Vagina (tissue), 2 donors: ENCODE results near the gene FCRL6.

ENCODE experiments used
- POLR2A ChIP-seq, 2 donors: fragments of 450-650 bp; IDR thresholded peaks; one replicate each; pipeline ENCODE4 v1.6.1; 2017; ENCODE audit warnings: antibody characterized with exemption in 2 of 2, mild to moderate bottlenecking in 2 of 2, moderate library complexity in 2 of 2
- POLR2AphosphoS5 ChIP-seq, 2 donors: sonication (generic); formaldehyde crosslinking; IDR thresholded peaks; one replicate each; pipeline ENCODE4 v1.9.0; 2017; ENCODE audit warnings: antibody characterized with exemption in 2 of 2, mild to moderate bottlenecking in 2 of 2, low read depth in 1 of 2; ENCODE audit not compliant: insufficient read depth in 1 of 2
- TF ChIP-seq, protein P1 (sequence below), 3 experiments: fragments of 450-650 bp in 2 of 3; fragments of 200-600 bp in 1 of 3; sonication (generic) in 1 of 3; IDR thresholded peaks; one replicate each; pipeline ENCODE4 v1.5.1; 2017 to 2019; ENCODE audit warnings: antibody characterized with exemption in 3 of 3, mild to moderate bottlenecking in 2 of 3, moderate library complexity in 2 of 3

- no peak for TF ChIP-seq POLR2A (IDR thresholded peaks at IDR 0.05)
- TF ChIP-seq, protein P1, sequence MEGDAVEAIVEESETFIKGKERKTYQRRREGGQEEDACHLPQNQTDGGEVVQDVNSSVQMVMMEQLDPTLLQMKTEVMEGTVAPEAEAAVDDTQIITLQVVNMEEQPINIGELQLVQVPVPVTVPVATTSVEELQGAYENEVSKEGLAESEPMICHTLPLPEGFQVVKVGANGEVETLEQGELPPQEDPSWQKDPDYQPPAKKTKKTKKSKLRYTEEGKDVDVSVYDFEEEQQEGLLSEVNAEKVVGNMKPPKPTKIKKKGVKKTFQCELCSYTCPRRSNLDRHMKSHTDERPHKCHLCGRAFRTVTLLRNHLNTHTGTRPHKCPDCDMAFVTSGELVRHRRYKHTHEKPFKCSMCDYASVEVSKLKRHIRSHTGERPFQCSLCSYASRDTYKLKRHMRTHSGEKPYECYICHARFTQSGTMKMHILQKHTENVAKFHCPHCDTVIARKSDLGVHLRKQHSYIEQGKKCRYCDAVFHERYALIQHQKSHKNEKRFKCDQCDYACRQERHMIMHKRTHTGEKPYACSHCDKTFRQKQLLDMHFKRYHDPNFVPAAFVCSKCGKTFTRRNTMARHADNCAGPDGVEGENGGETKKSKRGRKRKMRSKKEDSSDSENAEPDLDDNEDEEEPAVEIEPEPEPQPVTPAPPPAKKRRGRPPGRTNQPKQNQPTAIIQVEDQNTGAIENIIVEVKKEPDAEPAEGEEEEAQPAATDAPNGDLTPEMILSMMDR (IDR thresholded peaks at IDR 0.05), result no peak
- no peak for TF ChIP-seq POLR2AphosphoS5 (IDR thresholded peaks at IDR 0.05; ENCODE audit: insufficient read depth in 1 of 2, low read depth in 1 of 2)
Measured at GRCh38 chr1:159851407-159851806, 49.2 kb downstream of the FCRL6 start.
